Testis (tissue), 2 donors: Measurements from ENCODE around the gene LRRFIP1.

Experiments
- CTCF ChIP-seq, 3 experiments: fragments of 450-650 bp in 2 of 3; fragments of 200-600 bp in 1 of 3; sonication (generic) in 1 of 3; IDR thresholded peaks; one replicate each; pipeline ENCODE4 v1.5.1; 2016 to 2019; ENCODE audit warnings: antibody characterized with exemption in 3 of 3, mild to moderate bottlenecking in 2 of 3, moderate library complexity in 1 of 3
- POLR2A ChIP-seq: fragments of 450-650 bp; IDR thresholded peaks from one replicate; pipeline ENCODE4 v1.6.1; 2017; ENCODE audit warnings: antibody characterized with exemption, mild to moderate bottlenecking, moderate library complexity

- TF ChIP-seq POLR2A: no peak
- no peak for TF ChIP-seq CTCF (IDR thresholded peaks at IDR 0.05)
These were observed 62.1 kb downstream of the LRRFIP1 start for GRCh38 chr2:237689336-237690131.
